WI38 (cell line): ENCODE data around the gene IRS4.

Source experiments
- H3K4me3 ChIP-seq: 2 replicates; pipeline ENCODE4 v1.5.1; 2011; ENCODE audit warnings: low read depth, mild to moderate bottlenecking, control low read depth, low read length
- TF ChIP-seq, protein P1 (sequence below): IDR thresholded peaks from 2 replicates; pipeline ENCODE4 v1.5.1; 2012; ENCODE audit warnings: low read depth, mild to moderate bottlenecking, control low read depth, low read length

The IRS4 gene

DNA sequence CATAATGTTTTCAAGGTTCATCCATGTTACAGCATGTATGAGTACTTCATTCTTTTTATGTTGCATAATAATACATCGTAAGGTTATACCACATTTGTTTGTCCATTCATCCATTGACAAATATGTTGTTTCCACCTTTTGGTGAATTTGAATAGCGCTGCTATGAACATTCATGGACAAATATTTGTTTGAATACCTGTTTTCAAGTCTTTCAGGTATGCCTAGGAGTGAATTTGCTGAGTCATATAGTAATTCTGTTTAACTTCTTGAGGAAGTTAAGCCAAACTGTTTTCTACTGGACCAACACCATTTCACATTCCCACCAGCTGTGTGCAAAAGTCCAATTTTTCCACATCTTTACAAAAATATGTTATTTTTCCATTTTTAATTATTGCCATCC is 31.5 kb downstream of the IRS4 start:
- TF ChIP-seq, protein P1, sequence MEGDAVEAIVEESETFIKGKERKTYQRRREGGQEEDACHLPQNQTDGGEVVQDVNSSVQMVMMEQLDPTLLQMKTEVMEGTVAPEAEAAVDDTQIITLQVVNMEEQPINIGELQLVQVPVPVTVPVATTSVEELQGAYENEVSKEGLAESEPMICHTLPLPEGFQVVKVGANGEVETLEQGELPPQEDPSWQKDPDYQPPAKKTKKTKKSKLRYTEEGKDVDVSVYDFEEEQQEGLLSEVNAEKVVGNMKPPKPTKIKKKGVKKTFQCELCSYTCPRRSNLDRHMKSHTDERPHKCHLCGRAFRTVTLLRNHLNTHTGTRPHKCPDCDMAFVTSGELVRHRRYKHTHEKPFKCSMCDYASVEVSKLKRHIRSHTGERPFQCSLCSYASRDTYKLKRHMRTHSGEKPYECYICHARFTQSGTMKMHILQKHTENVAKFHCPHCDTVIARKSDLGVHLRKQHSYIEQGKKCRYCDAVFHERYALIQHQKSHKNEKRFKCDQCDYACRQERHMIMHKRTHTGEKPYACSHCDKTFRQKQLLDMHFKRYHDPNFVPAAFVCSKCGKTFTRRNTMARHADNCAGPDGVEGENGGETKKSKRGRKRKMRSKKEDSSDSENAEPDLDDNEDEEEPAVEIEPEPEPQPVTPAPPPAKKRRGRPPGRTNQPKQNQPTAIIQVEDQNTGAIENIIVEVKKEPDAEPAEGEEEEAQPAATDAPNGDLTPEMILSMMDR = no peak
- no peak overlapping the region for H3K4me3 ChIP-seq

GRCh38 chrX:108702530-108702929 is 33.8 kb downstream of the IRS4 start:
- H3K4me3 ChIP-seq = no peak overlapping the region
- TF ChIP-seq, protein P1 = no peak

DNA sequence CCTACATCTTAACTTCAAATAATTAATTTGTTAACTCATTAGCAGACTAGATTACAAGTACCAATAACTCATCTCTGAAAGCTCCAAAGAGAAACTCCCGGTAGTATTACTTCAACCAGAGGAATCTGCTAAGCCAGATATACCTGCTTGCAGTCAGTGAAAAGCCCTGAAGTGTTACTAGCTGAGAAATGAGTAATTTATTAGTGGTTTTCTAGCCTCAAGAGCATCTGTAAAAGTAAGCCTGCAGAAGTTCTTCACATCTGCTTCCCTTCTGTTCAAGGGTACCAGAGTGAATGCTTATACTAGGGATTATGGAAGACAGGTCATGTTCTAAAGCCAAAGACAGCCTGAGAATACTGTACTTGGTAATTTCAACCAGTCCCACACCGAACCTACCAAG is 34.7 kb downstream of the IRS4 start:
- TF ChIP-seq, protein P1 = no peak
- no peak overlapping the region for H3K4me3 ChIP-seq

DNA sequence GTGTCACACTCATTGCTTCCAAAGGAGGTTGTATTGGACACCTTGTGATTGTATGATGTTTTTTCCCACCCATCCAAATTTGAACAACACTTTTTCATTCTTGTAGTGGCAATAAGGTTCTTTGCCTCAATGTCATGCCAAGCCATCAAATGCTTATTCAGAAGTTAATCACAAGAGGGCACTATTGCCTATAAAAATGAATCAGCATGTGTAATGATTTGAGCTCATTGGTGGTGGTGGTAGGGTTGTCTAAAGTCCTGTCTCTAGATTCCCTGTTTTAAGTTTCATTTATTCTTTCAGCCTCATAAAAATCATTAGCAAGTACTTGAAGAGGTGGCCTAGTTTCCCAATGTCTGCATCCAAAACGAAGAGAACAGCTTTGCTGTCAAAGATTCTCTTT is 37.0 kb downstream of the IRS4 start:
- H3K4me3 ChIP-seq = no peak overlapping the region
- TF ChIP-seq, protein P1 = no peak

DNA sequence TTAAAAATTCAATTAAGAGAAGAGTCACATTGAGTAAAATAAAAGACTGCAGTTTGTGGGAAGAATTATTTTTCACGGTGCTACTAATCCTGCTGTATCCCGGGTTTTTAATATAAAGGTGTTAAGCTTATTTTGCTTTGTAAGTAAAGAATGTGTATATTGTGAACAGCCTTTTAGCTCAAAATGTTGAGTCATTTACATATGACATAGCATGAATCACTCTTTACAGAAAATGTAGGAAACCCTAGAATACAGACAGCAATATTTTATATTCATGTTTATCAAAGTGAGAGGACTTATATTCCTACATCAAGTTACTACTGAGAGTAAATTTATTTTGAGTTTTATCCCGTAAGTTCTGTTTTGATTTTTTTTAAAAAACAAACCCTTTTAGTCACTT is 39.7 kb downstream of the IRS4 start:
- TF ChIP-seq, protein P1 = no peak

More for the DNA sequence above, 39.7 kb downstream of the IRS4 start:
- no peak overlapping the region for H3K4me3 ChIP-seq
